DOHH2 (cell line): ENCODE measurements around the gene PBOV1.

ENCODE experiments used
- H3F3A ChIP-seq: fragments of 200-600 bp; sonication (generic), shearing (Covaris generic); 2 replicates; pipeline ENCODE4 v1.6.0; 2016; ENCODE audit warnings: antibody characterized with exemption, mild to moderate bottlenecking; ENCODE audit not compliant: control insufficient read depth, insufficient read depth
- H3K27ac ChIP-seq: fragments of 200-600 bp; sonication (generic); 2 replicates; pipeline ENCODE4 v1.5.1; 2014; ENCODE audit warnings: low read depth, mild to moderate bottlenecking, low read length, moderate library complexity
- H3K27me3 ChIP-seq: fragments of 200-600 bp; sonication (generic); 2 replicates; pipeline ENCODE4 v1.6.1; 2014; ENCODE audit warnings: mild to moderate bottlenecking, low read length, mixed read lengths; ENCODE audit not compliant: control insufficient read depth
- H3K36me3 ChIP-seq: fragments of 200-600 bp; sonication (generic); 2 replicates; pipeline ENCODE4 v1.6.1; 2014; ENCODE audit warnings: mild to moderate bottlenecking, low read length, moderate library complexity, mixed read lengths; ENCODE audit not compliant: control insufficient read depth
- H3K4me1 ChIP-seq: fragments of 200-600 bp; sonication (generic); 2 replicates; pipeline ENCODE4 v1.6.1; 2014; ENCODE audit warnings: mild to moderate bottlenecking, low read length, mixed read lengths; ENCODE audit not compliant: control insufficient read depth
- H3K4me2 ChIP-seq: fragments of 200-600 bp; sonication (generic); 2 replicates; pipeline ENCODE4 v1.6.0; 2014; ENCODE audit warnings: mild to moderate bottlenecking, low read length, moderate library complexity
- H3K4me3 ChIP-seq: fragments of 200-600 bp; sonication (generic); 2 replicates; pipeline ENCODE4 v1.5.1; 2014; ENCODE audit warnings: mild to moderate bottlenecking, low read length, mixed read lengths
- H3K79me2 ChIP-seq: fragments of 200-600 bp; sonication (generic); 2 replicates; pipeline ENCODE4 v1.6.1; 2014; ENCODE audit warnings: mild to moderate bottlenecking, low read length, mixed read lengths; ENCODE audit not compliant: control insufficient read depth
- H3K9me2 ChIP-seq: fragments of 200-600 bp; sonication (generic); replicated peaks from 2 replicates; pipeline ENCODE4 v1.6.1; 2014; ENCODE audit warnings: mild to moderate bottlenecking, low read length, mixed read lengths; ENCODE audit not compliant: control insufficient read depth
- H3K9me3 ChIP-seq: fragments of 200-600 bp; sonication (generic); 2 replicates; pipeline ENCODE4 v1.6.1; 2014; ENCODE audit warnings: antibody characterized with exemption, low read length, mixed read lengths; ENCODE audit not compliant: control insufficient read depth, insufficient read depth
- H4K20me1 ChIP-seq: fragments of 200-600 bp; sonication (generic); 2 replicates; pipeline ENCODE4 v1.6.0; 2014; ENCODE audit warnings: low read depth, mild to moderate bottlenecking, antibody characterized with exemption, low read length, moderate library complexity; ENCODE audit not compliant: control insufficient read depth, insufficient read depth
- EZH2phosphoT487 ChIP-seq: fragments of 200-600 bp; sonication (generic); IDR thresholded peaks from 2 replicates; pipeline ENCODE4 v1.6.1; 2017; ENCODE audit warnings: borderline replicate concordance, mild to moderate bottlenecking, antibody characterized with exemption, low read length, moderate library complexity, mixed read lengths
- TF ChIP-seq, protein P1 (sequence below): fragments of 200-600 bp; sonication (generic); IDR thresholded peaks from one replicate; pipeline ENCODE4 v1.5.1; 2014; ENCODE audit warnings: antibody characterized with exemption, mild to moderate bottlenecking, low read depth, low read length; ENCODE audit not compliant: poor library complexity, severe bottlenecking

PBOV1 gene

DNA sequence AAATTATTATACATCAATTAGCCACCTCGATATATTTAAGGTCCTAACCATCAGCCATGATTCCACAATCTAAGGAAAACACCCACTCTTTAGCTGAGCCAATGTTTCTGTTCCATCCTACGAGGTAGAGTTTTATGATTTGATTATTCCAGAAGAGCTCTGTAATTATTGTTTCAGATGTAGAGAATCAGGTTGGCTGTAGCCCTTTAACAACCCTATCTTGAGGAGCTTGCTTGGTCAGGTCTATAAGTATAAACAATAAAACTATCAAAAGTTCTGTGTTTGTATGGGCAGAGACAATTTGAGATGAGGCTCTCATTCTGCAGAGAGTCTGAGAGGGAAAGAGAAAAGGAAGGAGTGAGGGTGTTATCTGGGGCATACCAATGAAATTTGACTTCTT is at the start of gene PBOV1:
Gene PBOV1 (minus strand): TSS at position 43 of the 400 bp plus-strand sequence. CDS start 96 bp downstream, outside the sequence.
- no peaks in the 10 kb centered on the region for H3K9me2 ChIP-seq
- TF ChIP-seq EZH2phosphoT487, result no peak
- TF ChIP-seq, protein P1, sequence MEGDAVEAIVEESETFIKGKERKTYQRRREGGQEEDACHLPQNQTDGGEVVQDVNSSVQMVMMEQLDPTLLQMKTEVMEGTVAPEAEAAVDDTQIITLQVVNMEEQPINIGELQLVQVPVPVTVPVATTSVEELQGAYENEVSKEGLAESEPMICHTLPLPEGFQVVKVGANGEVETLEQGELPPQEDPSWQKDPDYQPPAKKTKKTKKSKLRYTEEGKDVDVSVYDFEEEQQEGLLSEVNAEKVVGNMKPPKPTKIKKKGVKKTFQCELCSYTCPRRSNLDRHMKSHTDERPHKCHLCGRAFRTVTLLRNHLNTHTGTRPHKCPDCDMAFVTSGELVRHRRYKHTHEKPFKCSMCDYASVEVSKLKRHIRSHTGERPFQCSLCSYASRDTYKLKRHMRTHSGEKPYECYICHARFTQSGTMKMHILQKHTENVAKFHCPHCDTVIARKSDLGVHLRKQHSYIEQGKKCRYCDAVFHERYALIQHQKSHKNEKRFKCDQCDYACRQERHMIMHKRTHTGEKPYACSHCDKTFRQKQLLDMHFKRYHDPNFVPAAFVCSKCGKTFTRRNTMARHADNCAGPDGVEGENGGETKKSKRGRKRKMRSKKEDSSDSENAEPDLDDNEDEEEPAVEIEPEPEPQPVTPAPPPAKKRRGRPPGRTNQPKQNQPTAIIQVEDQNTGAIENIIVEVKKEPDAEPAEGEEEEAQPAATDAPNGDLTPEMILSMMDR, result no peak
- H3K27ac ChIP-seq, result no peak within 1 kb of the TSS
- no peak within 1 kb of the TSS for H3K4me2 ChIP-seq
- H3K4me3 ChIP-seq, result no peak within 1 kb of the TSS
- no peaks in the 10 kb centered on the region for H3K79me2 ChIP-seq
- no peaks in the 10 kb centered on the region for H3K36me3 ChIP-seq
- H3F3A ChIP-seq, result no peaks in the 10 kb centered on the region
- no peaks in the 10 kb centered on the region for H3K9me3 ChIP-seq
- H4K20me1 ChIP-seq, result no peaks in the 10 kb centered on the region
- no peaks in the 10 kb centered on the region for H3K27me3 ChIP-seq
- no peaks in the 10 kb centered on the region for H3K4me1 ChIP-seq

DNA sequence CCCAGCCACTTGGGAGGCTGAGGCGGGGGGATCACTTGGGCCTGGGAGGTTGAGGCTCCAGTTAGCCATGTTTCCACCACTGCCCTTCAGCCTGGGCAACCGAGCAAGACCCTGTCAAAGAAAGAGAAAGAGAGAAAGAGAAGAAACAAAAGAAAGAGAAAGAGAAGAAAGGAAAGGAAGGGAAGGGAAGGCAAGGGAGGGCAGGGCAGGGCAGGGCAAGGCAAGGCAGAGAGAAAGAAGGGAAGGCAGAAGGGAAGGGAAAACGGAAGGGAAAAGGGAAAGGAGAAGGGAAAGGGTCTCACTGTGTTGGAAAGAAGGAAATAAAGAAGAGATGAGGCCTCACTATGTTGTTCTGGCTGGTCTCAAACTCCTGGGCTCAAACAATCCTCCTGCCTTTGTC is 47.8 kb upstream of the PBOV1 start:
- Histone ChIP-seq H4K20me1 (no peaks in the 10 kb centered on the region), H3K9me2 (no peaks in the 10 kb centered on the region), H3K4me3 (no peak overlapping the region), H3F3A (no peaks in the 10 kb centered on the region), H3K9me3 (no peaks in the 10 kb centered on the region), H3K79me2 (no peaks in the 10 kb centered on the region), H3K4me1 (no peaks in the 10 kb centered on the region), H3K27me3 (no peaks in the 10 kb centered on the region), H3K27ac (no peak overlapping the region), H3K36me3 (no peaks in the 10 kb centered on the region), H3K4me2 (no peak overlapping the region)
- TF ChIP-seq, protein P1, result no peak
- TF ChIP-seq EZH2phosphoT487, result no peak

DNA sequence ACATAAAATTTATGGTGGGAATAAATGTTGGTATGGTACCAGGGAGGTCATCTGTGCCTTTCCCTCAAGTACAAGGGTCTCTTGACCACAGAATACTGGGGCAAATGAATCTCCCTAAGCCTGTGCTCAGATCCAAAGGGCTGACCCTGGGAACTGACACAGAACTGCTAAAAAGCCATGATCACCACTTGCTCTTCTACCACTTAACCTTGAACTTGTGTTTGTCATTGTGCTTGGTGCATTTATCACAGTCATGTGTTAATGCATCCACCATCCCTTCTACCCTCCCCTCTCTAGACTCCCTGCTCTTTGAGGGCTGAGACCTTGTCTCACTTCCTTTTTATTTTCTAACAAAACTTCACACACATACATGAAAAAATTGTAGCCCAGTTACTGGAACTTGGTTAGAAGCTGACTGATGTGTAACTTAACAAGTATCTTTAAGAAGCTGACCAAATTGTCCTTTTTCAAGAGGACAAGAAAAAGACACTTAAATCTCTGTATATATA is 46.1 kb upstream of the PBOV1 start:
- Histone ChIP-seq H4K20me1 (no peaks in the 10 kb centered on the region), H3K9me3 (no peaks in the 10 kb centered on the region), H3K79me2 (no peaks in the 10 kb centered on the region), H3K4me2 (no peak overlapping the region), H3K27ac (no peak overlapping the region), H3K36me3 (no peaks in the 10 kb centered on the region), H3K4me1 (no peaks in the 10 kb centered on the region), H3K4me3 (no peak overlapping the region), H3K27me3 (no peaks in the 10 kb centered on the region), H3K9me2 (no peaks in the 10 kb centered on the region), H3F3A (no peaks in the 10 kb centered on the region)
- no peak for TF ChIP-seq EZH2phosphoT487
- TF ChIP-seq, protein P1, result no peak

DNA sequence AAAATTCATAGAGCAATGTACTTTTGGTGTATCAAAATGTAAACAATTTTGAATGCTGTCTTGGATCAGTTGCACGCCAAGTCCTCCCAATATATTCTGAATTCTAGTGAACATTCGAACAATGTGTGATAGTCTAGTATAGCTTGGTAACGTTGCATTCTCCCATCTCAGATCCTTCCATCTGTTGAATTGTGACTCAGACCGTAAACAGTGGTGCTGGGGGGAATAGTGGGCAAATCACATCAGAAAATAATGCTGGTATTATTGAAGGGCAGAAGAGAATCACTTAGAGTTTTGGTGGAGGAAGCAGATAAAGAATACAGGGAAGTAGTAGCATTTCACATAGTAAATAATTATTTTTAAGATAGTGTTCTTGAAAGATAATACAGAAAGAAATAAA is 45.7 kb upstream of the PBOV1 start:
- H3K36me3 ChIP-seq, result no peaks in the 10 kb centered on the region
- no peaks in the 10 kb centered on the region for H3K27me3 ChIP-seq
- H3K9me3 ChIP-seq, result no peaks in the 10 kb centered on the region
- H3K4me3 ChIP-seq, result no peak overlapping the region
- no peaks in the 10 kb centered on the region for H3K79me2 ChIP-seq
- no peaks in the 10 kb centered on the region for H3K9me2 ChIP-seq
- no peaks in the 10 kb centered on the region for H3K4me1 ChIP-seq
- no peak overlapping the region for H3K4me2 ChIP-seq
- H3K27ac ChIP-seq, result no peak overlapping the region
- TF ChIP-seq EZH2phosphoT487, result no peak
- TF ChIP-seq, protein P1, result no peak
- H4K20me1 ChIP-seq, result no peaks in the 10 kb centered on the region
- H3F3A ChIP-seq, result no peaks in the 10 kb centered on the region
